Measurements from ENCODE around the gene PACC1. TPM values are rescaled to one million over a fixed set of nuclear protein-coding genes. Genes with fewer than 3 reads are reported as not detected.
A peak's percentile ranks its signal among the peaks of the same experiment; 100 is the strongest.

Gene PACC1
- total RNA-seq, 2 experiments from 2014 or later: 11.1 to 11.7 TPM

- TF ChIP-seq CTCF (IDR thresholded peaks at IDR 0.05): no peak
- Mint-ChIP-seq H3K27ac (no peak overlapping the region), H3K36me3 (ENCODE audit: low read depth) (no peaks in the 10 kb centered on the region), H3K27me3 (no peaks in the 10 kb centered on the region), H3K4me3 (no peak overlapping the region), H3K4me1 (ENCODE audit: low read depth) (peaks cover 4% of the 10 kb centered on the region), H3K9me3 (no peaks in the 10 kb centered on the region)
- ChIA-PET CTCF (interaction anchor here (4.3 to 7.1 kb wide), 3 partner anchors 17 to 322 kb away, joined by 21 to 55 read pairs (median 32); no protein-coding TSS in a partner anchor), POLR2A (no interaction called here)
- DNase-seq: no peak
- intact Hi-C loops (cut with micrococcal nuclease): loop anchor here (5.0 to 10.0 kb wide), 3 partner anchors 92 to 777 kb away; no protein-coding TSS in a partner anchor
- ATAC-seq: no peak
These were observed 45.0 kb upstream of the PACC1 start for GRCh38 chr1:212459656-212460055.

- intact Hi-C loops (cut with micrococcal nuclease): loop anchor here (5.0 to 10.0 kb wide), 3 partner anchors 92 to 777 kb away; no protein-coding TSS in a partner anchor
- no peak for TF ChIP-seq CTCF (IDR thresholded peaks at IDR 0.05)
- Mint-ChIP-seq H3K36me3 (ENCODE audit: low read depth) (no peaks in the 10 kb centered on the region), H3K27me3 (no peaks in the 10 kb centered on the region), H3K4me3 (no peak overlapping the region), H3K9me3 (no peaks in the 10 kb centered on the region), H3K4me1 (ENCODE audit: low read depth) (peaks cover 4% of the 10 kb centered on the region), H3K27ac (no peak overlapping the region)
- peak; percentile 51 for DNase-seq
- ChIA-PET POLR2A (no interaction called here), CTCF (interaction anchor here (0.9 to 7.9 kb wide), 15 partner anchors 8 to 778 kb away, joined by 3 to 134 read pairs (median 32); no protein-coding TSS in a partner anchor)
- ATAC-seq: peak; percentile 68
These were observed 44.1 kb upstream of the PACC1 start for GRCh38 chr1:212458817-212459216.

DNA sequence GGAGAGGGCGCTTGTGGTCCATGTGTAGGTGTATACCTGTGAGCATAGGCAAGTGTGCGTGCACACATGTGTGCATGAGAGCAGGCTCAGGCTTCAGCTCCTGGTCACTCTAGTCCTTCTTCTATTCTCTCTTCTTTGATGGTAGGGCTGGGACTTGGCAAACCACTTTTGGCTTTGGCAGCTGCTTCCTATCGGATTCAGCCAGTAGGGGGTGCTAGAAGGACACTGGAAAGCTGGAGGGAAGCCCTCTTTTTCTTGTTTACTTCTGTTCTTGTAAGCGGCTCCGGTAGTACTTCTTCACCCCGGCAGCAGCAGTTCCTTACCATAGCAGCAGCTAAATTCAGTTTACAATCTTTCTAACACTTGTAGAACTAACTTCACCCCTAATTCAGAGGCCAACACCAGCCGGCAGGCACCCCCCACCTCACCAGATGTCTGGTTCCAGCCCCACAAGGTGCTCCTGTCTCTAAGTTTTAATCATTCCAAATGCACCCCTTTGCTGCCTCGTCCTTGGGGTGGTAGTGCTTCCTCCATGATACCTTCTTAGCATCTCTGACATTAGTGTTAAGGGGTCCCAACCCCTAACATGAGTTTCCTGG, 43.2 kb upstream of the PACC1 start:
- CTCF ChIA-PET: interaction anchor here (0.6 to 8.3 kb wide), 64 partner anchors 9 to 781 kb away, joined by 3 to 134 read pairs (median 5); partner anchors contain the start of genes ATF3, DTL, NENF and NSL1
- DNase-seq: peak; percentile 83
- Mint-ChIP-seq H3K27me3 (no peaks in the 10 kb centered on the region), H3K4me1 (ENCODE audit: low read depth) (peaks cover 4% of the 10 kb centered on the region), H3K9me3 (no peaks in the 10 kb centered on the region), H3K4me3 (no peak overlapping the region), H3K27ac (no peak overlapping the region), H3K36me3 (ENCODE audit: low read depth) (no peaks in the 10 kb centered on the region)
- POLR2A ChIA-PET: interaction anchor here (0.9 to 1.0 kb wide), 2 partner anchors 19 to 422 kb away, joined by 3 to 4 read pairs; partner anchors contain the start of genes DTL and INTS7
- peak; percentile 41 for ATAC-seq
- peak; percentile 74 for TF ChIP-seq CTCF (IDR thresholded peaks at IDR 0.05)
- intact Hi-C loops (cut with micrococcal nuclease): loop anchor here (5.0 to 10.0 kb wide), 3 partner anchors 91 to 776 kb away; no protein-coding TSS in a partner anchor

DNA sequence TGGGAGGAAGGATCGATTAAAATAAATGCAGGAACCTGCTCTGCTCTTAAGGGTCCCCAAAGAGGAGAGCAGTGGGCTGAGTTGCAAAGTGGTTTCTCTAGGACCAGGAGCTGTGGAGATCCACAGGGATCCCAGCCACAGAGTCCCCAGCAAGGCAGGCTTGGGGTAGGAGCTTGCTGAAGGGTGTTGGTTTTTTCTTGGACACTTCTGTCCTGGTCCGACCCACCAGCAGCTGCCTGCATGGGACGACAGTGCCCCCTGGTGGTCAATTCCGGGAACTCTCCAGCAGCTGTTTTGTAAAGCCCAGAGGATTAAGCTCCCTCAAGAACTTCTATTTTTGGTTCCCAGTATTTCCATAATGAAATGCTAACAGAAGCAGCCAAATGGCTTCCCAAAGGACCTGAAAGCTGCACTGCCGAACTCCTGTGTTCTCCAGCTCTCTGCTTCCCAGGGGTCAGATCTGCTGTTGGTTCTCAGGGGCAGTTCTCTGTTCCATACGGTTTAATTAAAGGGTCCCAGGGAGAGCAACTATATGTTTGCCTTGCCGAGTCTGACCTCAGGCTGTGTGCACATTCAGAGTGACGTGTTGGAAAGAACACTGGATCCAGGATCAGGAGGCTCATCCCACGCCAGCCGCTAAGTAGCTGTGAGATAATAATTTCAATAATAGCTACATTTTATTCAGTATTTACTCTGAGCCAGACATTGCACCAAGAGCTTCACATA, 41.3 kb upstream of the PACC1 start:
- H3K4me3 Mint-ChIP-seq: no peak overlapping the region
- TF ChIP-seq CTCF (IDR thresholded peaks at IDR 0.05): peak; percentile 99
- DNase-seq: peak; percentile 91
- peak; percentile 78 for ATAC-seq
- intact Hi-C loops (cut with micrococcal nuclease): loop anchor here (5.0 to 10.0 kb wide), 3 partner anchors 89 to 774 kb away; no protein-coding TSS in a partner anchor
- peaks cover 4% of the 10 kb centered on the region for H3K4me1 Mint-ChIP-seq (ENCODE audit: low read depth)
- no peaks in the 10 kb centered on the region for H3K36me3 Mint-ChIP-seq (ENCODE audit: low read depth)
- POLR2A ChIA-PET: interaction anchor here (0.6 to 2.0 kb wide), 4 partner anchors 10 to 730 kb away, joined by 3 to 5 read pairs (median 3); partner anchors contain the start of gene NENF
- CTCF ChIA-PET: interaction anchor here (0.6 to 8.3 kb wide), 133 partner anchors 8 to 802 kb away, joined by 3 to 134 read pairs (median 5); partner anchors contain the start of genes DTL, FLVCR1, INTS7 and NEK2
- no peaks in the 10 kb centered on the region for H3K27me3 Mint-ChIP-seq
- H3K27ac Mint-ChIP-seq: no peak overlapping the region
- no peaks in the 10 kb centered on the region for H3K9me3 Mint-ChIP-seq
